AG04450 (cell line): ENCODE measurements around the gene ACOXL. TPM values are rescaled to one million over a fixed set of nuclear protein-coding genes. Genes with fewer than 3 reads are reported as not detected.

Experiments
- CTCF ChIA-PET: fragments of 300-600, 350-600 bp; formaldehyde crosslinking; extraction: SDS; loops from one replicate; lab custom pipeline; 2022; ENCODE audit warnings: antibody characterized with exemption, inconsistent platforms; lab: Charles Lee
- POLR2A ChIA-PET: fragments of 350-600 bp; formaldehyde crosslinking; extraction: SDS; loops from one replicate; lab custom pipeline; 2021; ENCODE audit warnings: antibody characterized with exemption, inconsistent platforms; lab: Yijun Ruan, JAX
- DNase-seq: peaks from one replicate; pipeline ENCODE4 v3.0.0-alpha.2; 2011; ENCODE audit warnings: low read depth, low spot score
- H3K27ac ChIP-seq: one replicate; pipeline ENCODE4 v1.5.1; 2012; ENCODE audit warnings: low read depth, low read length, control low read depth
- H3K27me3 ChIP-seq: one replicate; pipeline ENCODE4 v1.6.0; 2012; ENCODE audit warnings: low read length; ENCODE audit not compliant: control insufficient read depth, insufficient read depth
- H3K4me3 ChIP-seq: 2 replicates; pipeline ENCODE4 v1.5.1; 2011; ENCODE audit warnings: mild to moderate bottlenecking, low read depth, low read length, control low read depth
- H3K9me3 ChIP-seq: 2 replicates; pipeline ENCODE4 v1.5.1; 2012; ENCODE audit warnings: low read length; ENCODE audit not compliant: control insufficient read depth, insufficient read depth
- CTCF ChIP-seq: IDR thresholded peaks from 2 replicates; pipeline ENCODE4 v1.5.1; 2011; ENCODE audit warnings: low read depth, low read length, control low read depth, inconsistent platforms
- polyA plus RNA-seq: library from polyadenylated mRNA; depleted of rRNA; stranded (reverse); fragments of >200 nt; gene quantifications from 2 replicates; pipeline ENCODE4 v1.2.3, GENCODE V29; 2011

The ACOXL gene
- polyA plus RNA-seq, 1 experiment, result not detected

DNA sequence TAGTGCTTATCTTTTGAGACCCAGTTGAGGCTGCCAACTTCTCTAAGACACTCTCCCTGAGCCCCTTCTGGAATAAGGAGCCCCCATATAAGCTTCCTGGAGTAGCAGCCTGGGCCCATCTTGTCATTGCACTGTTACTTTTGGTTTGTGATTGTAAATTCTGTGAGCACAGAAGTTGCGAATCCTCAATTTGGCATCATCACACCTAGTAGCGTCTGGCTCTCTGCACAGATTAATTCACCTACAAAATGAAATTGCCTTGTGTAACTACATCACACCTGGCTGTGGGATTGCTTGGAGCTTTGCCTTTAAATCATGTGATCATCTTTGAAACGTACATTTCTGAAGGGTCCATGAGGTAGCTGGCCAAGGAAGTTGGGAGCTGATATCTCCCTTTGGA lies 195.2 kb downstream of the ACOXL start:
- Histone ChIP-seq H3K9me3 (no peaks in the 10 kb centered on the region), H3K27me3 (peaks cover 2% of the 10 kb centered on the region), H3K27ac (no peak overlapping the region), H3K4me3 (no peak overlapping the region)
- POLR2A ChIA-PET, result no interaction called here
- DNase-seq, result no peak
- CTCF ChIA-PET, result no interaction called here
- no peak for TF ChIP-seq CTCF

DNA sequence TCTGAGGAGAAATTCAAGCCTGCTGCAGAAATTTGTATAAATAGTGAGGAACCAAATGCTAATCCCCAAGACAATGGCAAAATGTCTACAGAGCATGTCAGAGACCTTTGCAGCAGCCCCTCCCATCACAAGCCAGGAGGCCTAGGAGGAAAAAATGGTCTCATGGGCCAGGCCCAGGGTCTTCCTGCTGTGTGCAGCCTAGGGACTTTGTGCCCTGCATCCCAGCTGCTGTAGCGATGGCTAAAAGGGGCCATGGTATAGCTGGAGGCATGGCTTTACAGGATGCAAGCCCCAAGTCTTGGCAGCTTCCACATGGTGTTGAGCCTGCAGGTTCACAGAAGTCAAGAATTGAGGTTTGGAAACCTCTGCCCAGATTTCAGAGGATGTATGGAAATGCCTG lies 197.2 kb downstream of the ACOXL start:
- ChIA-PET POLR2A (no interaction called here), CTCF (no interaction called here)
- DNase-seq, result no peak
- no peak for TF ChIP-seq CTCF
- Histone ChIP-seq H3K27ac (no peak overlapping the region), H3K27me3 (peaks cover 4% of the 10 kb centered on the region), H3K4me3 (no peak overlapping the region), H3K9me3 (no peaks in the 10 kb centered on the region)

DNA sequence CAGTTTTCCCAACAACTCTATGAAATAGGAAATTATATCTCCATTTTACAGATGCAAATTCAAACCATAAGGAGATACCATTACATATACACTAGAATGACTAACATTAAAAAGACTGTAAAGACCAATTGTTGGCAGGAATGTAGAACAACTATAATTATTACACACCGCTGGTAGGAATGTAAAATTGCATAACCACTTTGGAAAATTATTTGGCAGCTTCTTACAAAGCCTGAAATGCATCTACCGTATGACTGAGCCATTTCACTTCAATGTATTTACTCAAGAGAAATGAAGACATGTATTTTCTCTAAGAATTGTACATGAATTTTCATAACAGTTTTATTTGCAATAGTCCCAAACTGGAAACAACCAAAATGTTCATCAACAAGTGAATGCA lies 199.3 kb downstream of the ACOXL start:
- ChIA-PET POLR2A (no interaction called here), CTCF (no interaction called here)
- peaks cover 2% of the 10 kb centered on the region for H3K27me3 ChIP-seq
- TF ChIP-seq CTCF, result no peak
- DNase-seq, result no peak
- H3K4me3 ChIP-seq, result no peak overlapping the region
- H3K27ac ChIP-seq, result no peak overlapping the region
- H3K9me3 ChIP-seq, result no peaks in the 10 kb centered on the region

GRCh38 chr2:110933420-110933819 lies 201.0 kb downstream of the ACOXL start:
- CTCF ChIA-PET, result no interaction called here
- peaks cover 6% of the 10 kb centered on the region for H3K27me3 ChIP-seq
- POLR2A ChIA-PET, result no interaction called here
- no peak overlapping the region for H3K4me3 ChIP-seq
- no peaks in the 10 kb centered on the region for H3K9me3 ChIP-seq
- no peak for DNase-seq
- no peak overlapping the region for H3K27ac ChIP-seq
- no peak for TF ChIP-seq CTCF

GRCh38 chr2:110934948-110935347 lies 202.6 kb downstream of the ACOXL start:
- H3K27me3 ChIP-seq, result peaks cover 10% of the 10 kb centered on the region
- no peak for DNase-seq
- no peaks in the 10 kb centered on the region for H3K9me3 ChIP-seq
- no peak overlapping the region for H3K27ac ChIP-seq
- ChIA-PET POLR2A (no interaction called here), CTCF (no interaction called here)
- no peak for TF ChIP-seq CTCF
- H3K4me3 ChIP-seq, result no peak overlapping the region
